ENCODE measurements around the gene DNAJB11. TPM values are rescaled to one million over a fixed set of nuclear protein-coding genes. Genes with fewer than 3 reads are reported as not detected.
"Not testable (repeated sequence)": the region's sequence is repeated elsewhere in the genome, so short reads cannot be mapped to it uniquely, and the experiment has no call there.

DNAJB11 gene
- polyA plus RNA-seq, 1 experiment = 26.2 TPM

DNA sequence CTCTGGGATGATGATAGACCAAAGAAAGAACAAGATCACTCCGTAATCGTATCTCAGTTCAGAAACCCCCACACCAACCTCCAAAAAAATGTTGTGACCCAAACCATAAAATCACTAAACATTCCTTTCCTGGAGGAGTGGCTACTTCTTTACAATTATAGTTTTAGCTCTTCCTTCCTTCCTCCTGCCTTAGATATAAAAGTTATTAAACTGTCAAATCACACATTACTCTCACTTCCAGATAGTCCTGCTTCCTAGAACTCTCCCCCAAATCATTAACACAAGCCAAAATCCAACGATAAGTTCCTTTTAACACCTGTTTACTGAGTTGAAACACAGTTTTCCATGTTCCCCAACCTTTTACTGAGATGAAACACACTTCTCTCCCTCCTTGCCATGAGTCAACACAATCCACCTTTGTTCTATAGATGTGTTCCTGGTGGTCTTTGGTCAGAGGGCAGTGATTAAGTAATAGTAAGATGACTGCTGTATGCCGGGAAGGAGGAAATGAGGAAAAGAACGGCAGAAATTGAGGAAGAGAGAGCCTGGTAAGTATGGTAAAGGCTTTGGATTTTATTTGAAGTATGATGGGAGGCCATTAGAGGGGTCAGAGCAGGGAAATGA lies 18.0 kb upstream of the DNAJB11 start:
- CTCF ChIA-PET = no interaction called here
- TF ChIP-seq, protein P1, sequence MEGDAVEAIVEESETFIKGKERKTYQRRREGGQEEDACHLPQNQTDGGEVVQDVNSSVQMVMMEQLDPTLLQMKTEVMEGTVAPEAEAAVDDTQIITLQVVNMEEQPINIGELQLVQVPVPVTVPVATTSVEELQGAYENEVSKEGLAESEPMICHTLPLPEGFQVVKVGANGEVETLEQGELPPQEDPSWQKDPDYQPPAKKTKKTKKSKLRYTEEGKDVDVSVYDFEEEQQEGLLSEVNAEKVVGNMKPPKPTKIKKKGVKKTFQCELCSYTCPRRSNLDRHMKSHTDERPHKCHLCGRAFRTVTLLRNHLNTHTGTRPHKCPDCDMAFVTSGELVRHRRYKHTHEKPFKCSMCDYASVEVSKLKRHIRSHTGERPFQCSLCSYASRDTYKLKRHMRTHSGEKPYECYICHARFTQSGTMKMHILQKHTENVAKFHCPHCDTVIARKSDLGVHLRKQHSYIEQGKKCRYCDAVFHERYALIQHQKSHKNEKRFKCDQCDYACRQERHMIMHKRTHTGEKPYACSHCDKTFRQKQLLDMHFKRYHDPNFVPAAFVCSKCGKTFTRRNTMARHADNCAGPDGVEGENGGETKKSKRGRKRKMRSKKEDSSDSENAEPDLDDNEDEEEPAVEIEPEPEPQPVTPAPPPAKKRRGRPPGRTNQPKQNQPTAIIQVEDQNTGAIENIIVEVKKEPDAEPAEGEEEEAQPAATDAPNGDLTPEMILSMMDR (IDR thresholded peaks at IDR 0.05; ENCODE audit: insufficient read depth, low read depth, low read length) = no peak
- DNase-seq (ENCODE audit: low read depth) = no peak
- peaks cover 6% of the 10 kb centered on the region; the same call in 1 of the 2 replicates for H3K36me3 ChIP-seq (ENCODE audit: control insufficient read depth, insufficient read depth, low read length)
- H3K4me3 ChIP-seq (ENCODE audit: low read depth, low read length) = no peak overlapping the region
- POLR2A ChIA-PET = no interaction called here
- H3K27me3 ChIP-seq (ENCODE audit: control insufficient read depth, insufficient read depth, low read length) = no peaks in the 10 kb centered on the region

DNA sequence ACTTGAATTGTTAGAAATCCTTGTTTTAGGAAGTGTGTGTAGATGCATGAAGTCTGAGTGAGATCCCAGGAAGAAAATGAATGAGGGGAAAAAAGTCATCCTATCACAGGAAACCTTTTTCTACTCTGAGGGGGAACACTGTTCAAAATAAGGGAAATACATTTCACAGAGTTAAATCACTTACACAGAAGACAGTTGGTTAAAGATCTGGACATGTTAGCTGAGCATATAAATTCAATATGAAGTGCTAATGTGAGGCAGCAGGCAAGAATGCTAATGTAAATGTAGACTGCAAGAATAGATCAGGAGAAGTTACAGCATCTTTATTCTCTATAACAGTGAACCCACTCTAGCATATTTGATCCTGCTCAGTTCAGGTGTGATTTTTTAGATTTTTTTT lies 5.9 kb upstream of the DNAJB11 start:
- CTCF ChIA-PET = interaction anchor here (0.6 to 1.5 kb wide), 3 partner anchors 10 to 53 kb away, joined by 3 to 5 read pairs (median 4); no protein-coding TSS in a partner anchor
- no peaks in the 10 kb centered on the region for H3K27me3 ChIP-seq (ENCODE audit: control insufficient read depth, insufficient read depth, low read length)
- no peak overlapping the region for H3K4me3 ChIP-seq (ENCODE audit: low read depth, low read length)
- no peak for DNase-seq (ENCODE audit: low read depth)
- H3K36me3 ChIP-seq (ENCODE audit: control insufficient read depth, insufficient read depth, low read length) = no peaks in the 10 kb centered on the region
- TF ChIP-seq, protein P1 (IDR thresholded peaks at IDR 0.05; ENCODE audit: insufficient read depth, low read depth, low read length) = no peak
- POLR2A ChIA-PET = no interaction called here

- ChIA-PET POLR2A (no interaction called here), CTCF (interaction anchor here (0.8 kb wide), 1 partner anchor 26 kb away, joined by 3 read pairs; no protein-coding TSS in a partner anchor)
- H3K4me3 ChIP-seq (ENCODE audit: low read depth, low read length) = peak overlapping the region; percentile 81
- TF ChIP-seq, protein P1 (IDR thresholded peaks at IDR 0.05; ENCODE audit: insufficient read depth, low read depth, low read length) = no peak
- no peaks in the 10 kb centered on the region for H3K27me3 ChIP-seq (ENCODE audit: control insufficient read depth, insufficient read depth, low read length)
- DNase-seq (ENCODE audit: low read depth) = no peak
- H3K36me3 ChIP-seq (ENCODE audit: control insufficient read depth, insufficient read depth, low read length) = no peaks in the 10 kb centered on the region
Observed at GRCh38 chr3:186566772-186567071, 3.8 kb upstream of the DNAJB11 start.

- peak; percentile 37 for DNase-seq (ENCODE audit: low read depth)
- ChIA-PET POLR2A (no interaction called here), CTCF (no interaction called here)
- TF ChIP-seq, protein P1 (IDR thresholded peaks at IDR 0.05; ENCODE audit: insufficient read depth, low read depth, low read length) = no peak
- Histone ChIP-seq H3K4me3 (ENCODE audit: low read depth, low read length) (peak within 1 kb of the TSS; percentile 81), H3K36me3 (ENCODE audit: control insufficient read depth, insufficient read depth, low read length) (no peaks in the 10 kb centered on the region), H3K27me3 (ENCODE audit: control insufficient read depth, insufficient read depth, low read length) (no peaks in the 10 kb centered on the region)
Observed at GRCh38 chr3:186567072-186567921, 3.2 kb upstream of the DNAJB11 start, which contains the start of gene TBCCD1. Gene TBCCD1, minus strand, starts transcription at chr3:186567339. Its CDS starts 3,010 bp downstream, at chr3:186564329.

DNA sequence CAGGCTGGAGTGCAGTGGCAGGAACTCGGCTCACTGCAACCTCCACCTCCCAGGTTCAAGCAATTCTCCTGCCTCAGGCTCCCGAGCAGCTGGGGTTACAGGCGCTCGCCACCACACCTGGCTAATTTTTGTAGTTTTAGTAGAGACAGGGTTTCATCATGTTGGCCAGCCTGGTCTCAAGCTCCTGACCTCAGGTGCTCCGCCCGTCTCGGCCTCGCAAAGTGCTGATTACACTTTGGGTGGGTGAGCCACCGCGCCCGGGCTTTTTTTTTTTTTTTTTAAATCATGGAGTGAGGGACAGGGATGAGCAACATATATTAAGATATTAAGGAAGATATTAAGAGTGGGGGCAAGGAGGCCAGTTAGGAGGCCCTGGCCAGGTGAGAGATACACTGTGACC lies 1.2 kb upstream of the DNAJB11 start:
- CTCF ChIA-PET; DNase-seq (ENCODE audit: low read depth): not testable (repeated sequence)

More for the DNA sequence above, 1.2 kb upstream of the DNAJB11 start:
- H3K27me3 ChIP-seq (ENCODE audit: control insufficient read depth, insufficient read depth, low read length); POLR2A ChIA-PET; H3K4me3 ChIP-seq (ENCODE audit: low read depth, low read length); H3K36me3 ChIP-seq (ENCODE audit: control insufficient read depth, insufficient read depth, low read length): not testable (repeated sequence)

Data from BJ (cell line).